Right lobe of liver (tissue), 4 donors: Measurements from ENCODE around the gene CDKL1.

Experiments
- POLR2A ChIP-seq: fragments of 450-650 bp; IDR thresholded peaks from one replicate; pipeline ENCODE4 v1.6.1; 2017; ENCODE audit warnings: antibody characterized with exemption, mild to moderate bottlenecking
- TF ChIP-seq, protein P1 (sequence below), 4 donors: fragments of 200-600 bp in 3 of 4; fragments of 450-650 bp in 1 of 4; IDR thresholded peaks; one replicate each; pipeline versions ENCODE4 v1.5.1 to v1.8.0; 2016 to 2022; ENCODE audit warnings: antibody characterized with exemption in 4 of 4, mild to moderate bottlenecking in 2 of 4
- donor health status: DM: no; HTN: no; CAD: no.
- donor health status: DM: no; HTN: no; CAD: no.
- donor health status: DM: no; HTN: yes; CAD: no.

DNA sequence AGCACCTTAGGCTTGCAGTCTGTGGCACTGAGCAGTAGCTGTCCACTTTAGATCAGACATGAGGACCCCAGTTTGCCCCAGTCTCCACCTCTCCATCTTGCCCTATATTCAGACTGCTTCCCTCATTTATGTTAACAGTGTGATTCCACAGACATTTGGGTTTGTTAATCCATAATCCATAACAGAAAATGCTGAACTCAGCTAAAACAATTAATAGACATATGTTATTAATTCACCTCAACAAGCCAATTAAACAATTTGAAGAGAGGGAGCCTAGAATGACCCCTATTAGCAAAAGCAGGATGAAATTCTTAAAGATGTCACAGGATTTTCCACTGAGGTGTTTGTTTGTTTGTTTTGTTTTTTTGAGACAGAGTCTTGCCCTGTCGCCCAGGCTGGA, 9.1 kb downstream of the CDKL1 start:
- TF ChIP-seq, protein P1, sequence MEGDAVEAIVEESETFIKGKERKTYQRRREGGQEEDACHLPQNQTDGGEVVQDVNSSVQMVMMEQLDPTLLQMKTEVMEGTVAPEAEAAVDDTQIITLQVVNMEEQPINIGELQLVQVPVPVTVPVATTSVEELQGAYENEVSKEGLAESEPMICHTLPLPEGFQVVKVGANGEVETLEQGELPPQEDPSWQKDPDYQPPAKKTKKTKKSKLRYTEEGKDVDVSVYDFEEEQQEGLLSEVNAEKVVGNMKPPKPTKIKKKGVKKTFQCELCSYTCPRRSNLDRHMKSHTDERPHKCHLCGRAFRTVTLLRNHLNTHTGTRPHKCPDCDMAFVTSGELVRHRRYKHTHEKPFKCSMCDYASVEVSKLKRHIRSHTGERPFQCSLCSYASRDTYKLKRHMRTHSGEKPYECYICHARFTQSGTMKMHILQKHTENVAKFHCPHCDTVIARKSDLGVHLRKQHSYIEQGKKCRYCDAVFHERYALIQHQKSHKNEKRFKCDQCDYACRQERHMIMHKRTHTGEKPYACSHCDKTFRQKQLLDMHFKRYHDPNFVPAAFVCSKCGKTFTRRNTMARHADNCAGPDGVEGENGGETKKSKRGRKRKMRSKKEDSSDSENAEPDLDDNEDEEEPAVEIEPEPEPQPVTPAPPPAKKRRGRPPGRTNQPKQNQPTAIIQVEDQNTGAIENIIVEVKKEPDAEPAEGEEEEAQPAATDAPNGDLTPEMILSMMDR (IDR thresholded peaks at IDR 0.05) = no peak
- no peak for TF ChIP-seq POLR2A
